AG10803 (cell line): ENCODE measurements around the gene TUBA1B.

Source experiments
- DNase-seq: peaks from one replicate; pipeline ENCODE4 v3.0.0; 2010; ENCODE audit warnings: low read depth
- H3K4me3 ChIP-seq: 2 replicates; pipeline ENCODE4 v1.5.1; 2011; ENCODE audit warnings: mild to moderate bottlenecking, low read length, control low read depth
- TF ChIP-seq, protein P1 (sequence below): conservative IDR thresholded peaks from 2 replicates; pipeline ENCODE4 v1.5.1; 2011; ENCODE audit warnings: mild to moderate bottlenecking, low read length, control low read depth, inconsistent platforms

TUBA1B gene

DNA sequence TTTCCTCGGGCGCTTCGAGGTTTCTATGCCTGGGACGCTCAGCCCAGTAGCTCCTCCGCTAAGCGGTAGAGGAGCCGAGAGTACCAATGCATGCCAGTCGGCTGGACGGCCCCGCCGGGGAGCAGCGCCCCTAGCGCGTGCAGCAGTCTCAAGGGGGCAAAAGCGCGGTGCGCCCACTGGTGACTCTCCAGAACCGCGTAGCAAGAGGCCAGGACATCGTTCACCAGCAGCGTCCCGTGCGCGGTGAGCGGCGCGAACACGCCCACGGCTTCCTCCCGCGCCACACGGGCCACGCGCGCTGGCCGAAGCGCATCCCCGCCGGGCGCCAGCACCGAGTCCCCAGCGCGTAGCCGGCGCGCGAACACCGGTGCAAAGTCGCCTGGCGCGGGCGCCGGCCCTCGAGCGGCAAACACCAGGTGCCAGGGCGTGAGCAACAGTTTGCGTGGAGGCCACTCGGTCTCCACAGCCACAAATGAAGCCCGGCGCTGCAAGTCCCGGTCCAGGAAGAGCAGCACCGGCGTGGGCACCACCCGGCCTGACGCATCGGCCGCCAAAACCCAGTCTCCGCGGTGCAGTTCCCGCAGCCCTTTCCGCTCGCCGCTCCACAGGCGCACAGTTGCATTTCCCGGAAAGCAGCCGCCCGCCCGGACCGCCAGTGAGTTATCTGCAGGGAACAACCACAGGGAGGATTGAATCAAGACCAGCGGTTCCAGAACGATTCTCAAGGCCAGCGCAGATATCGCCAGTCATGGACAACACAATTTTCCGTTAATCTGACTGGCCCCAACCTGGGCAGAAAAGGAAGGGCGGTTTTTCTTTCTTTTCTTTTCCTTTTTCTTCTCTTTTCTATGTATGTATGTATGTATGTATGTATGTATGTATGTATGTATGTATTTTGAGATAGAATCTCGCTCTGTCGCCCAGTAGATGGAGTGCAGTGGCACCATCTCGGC lies 41.1 kb downstream of the TUBA1B start:
- H3K4me3 ChIP-seq = peak overlapping the region; percentile 47
- peak; percentile 43 for DNase-seq
- TF ChIP-seq, protein P1, sequence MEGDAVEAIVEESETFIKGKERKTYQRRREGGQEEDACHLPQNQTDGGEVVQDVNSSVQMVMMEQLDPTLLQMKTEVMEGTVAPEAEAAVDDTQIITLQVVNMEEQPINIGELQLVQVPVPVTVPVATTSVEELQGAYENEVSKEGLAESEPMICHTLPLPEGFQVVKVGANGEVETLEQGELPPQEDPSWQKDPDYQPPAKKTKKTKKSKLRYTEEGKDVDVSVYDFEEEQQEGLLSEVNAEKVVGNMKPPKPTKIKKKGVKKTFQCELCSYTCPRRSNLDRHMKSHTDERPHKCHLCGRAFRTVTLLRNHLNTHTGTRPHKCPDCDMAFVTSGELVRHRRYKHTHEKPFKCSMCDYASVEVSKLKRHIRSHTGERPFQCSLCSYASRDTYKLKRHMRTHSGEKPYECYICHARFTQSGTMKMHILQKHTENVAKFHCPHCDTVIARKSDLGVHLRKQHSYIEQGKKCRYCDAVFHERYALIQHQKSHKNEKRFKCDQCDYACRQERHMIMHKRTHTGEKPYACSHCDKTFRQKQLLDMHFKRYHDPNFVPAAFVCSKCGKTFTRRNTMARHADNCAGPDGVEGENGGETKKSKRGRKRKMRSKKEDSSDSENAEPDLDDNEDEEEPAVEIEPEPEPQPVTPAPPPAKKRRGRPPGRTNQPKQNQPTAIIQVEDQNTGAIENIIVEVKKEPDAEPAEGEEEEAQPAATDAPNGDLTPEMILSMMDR = peak; percentile 22; the same call in 1 of the 2 replicates

DNA sequence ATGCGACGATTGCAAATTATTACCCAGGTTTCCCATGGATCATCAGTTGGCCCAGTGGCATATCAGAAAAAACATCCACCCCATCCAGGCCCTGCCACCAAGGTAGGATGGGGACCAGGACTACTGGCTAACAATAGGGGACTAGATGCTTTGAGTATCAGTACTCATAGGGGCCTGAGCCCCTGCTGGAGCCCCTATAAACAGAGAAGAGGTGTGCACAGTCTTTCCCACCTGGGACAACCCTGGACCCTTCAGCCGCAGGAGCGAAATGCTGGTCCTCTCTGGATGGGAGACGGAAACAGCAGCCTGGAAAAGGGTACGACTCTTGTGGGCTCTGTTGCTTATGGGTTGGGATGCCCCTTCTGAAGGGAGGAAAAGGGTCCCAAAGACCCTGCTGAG lies 42.3 kb downstream of the TUBA1B start:
- no peak overlapping the region for H3K4me3 ChIP-seq
- TF ChIP-seq, protein P1 = no peak
- no peak for DNase-seq

DNA sequence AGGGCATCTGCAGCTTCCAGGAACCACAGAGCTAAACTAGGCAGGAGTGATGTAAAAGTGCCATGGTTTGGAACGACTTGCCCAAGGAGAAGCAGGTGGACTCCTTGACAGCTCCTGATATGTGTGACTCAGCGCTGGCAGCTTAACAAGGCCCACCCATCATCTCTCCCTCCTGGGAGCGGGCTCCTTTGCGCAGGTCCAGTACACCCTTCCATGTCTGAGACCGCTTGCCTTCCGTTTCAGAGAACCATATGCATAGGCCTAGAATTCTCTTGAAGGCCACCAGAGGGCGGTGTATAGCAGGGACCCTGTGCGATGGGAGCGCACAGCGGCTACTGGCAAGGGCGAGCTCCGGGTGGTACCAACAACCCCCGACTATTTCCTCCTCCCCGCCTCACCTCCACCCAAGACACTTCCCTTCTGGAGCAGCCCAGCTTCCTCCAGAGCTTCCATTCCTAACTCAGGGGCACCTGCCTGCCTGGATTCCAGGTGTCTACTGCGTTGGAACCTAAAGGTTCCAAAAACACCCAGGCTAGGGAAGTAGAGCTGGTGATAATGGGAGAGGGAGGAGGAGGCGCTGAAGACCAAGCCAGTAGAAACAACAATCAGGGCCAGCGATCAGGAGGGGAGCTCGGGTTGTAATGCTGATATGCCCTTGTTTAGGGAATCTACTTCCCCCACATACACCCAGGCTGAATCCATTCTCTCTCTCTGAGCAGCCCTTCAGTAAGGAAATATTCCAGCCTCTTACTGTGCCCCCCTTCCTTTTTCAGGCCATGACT lies 42.9 kb downstream of the TUBA1B start:
- no peak overlapping the region for H3K4me3 ChIP-seq
- TF ChIP-seq, protein P1 = peak; percentile 86
- peak; percentile 81 for DNase-seq

DNA sequence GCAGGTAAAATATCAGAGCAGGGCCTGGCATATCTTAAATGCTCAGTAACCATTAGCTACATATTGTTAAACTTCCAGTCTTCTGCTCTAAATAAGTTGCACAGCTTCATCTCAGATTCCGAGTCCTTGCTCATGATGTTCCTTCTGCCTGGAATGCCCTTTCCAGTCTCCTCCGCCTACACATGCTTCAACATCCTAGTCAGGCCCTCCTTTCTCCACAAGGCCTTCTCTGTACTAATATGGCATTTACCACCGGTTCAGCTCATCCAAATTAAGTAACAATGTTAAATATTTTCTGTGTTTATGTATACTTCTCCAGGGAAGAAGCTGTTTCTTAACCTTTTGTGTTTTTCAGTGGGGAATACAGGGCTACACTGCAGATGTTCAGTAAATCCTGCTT lies 45.1 kb downstream of the TUBA1B start:
- H3K4me3 ChIP-seq = no peak overlapping the region
- TF ChIP-seq, protein P1 = no peak
- peak; percentile 50 for DNase-seq

DNA sequence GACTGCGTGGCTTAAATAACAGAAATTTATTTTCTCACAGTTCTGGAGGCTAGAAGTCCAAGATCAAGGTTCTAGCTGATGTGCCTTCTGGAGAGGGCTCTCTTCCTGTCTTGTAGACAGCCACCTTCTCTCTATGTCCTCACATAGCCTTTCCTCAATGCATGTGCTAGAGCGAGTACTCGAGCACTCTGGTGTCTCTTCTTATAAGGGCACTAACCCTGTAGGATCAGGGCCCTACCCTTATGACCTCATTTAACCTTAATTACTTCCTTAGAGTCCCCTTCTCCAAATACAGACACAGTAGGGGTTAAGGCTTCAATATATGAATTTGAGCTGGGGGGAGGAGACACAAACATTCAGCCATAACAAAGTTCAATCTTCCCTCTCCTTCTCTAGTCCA lies 46.8 kb downstream of the TUBA1B start:
- DNase-seq = no peak
- TF ChIP-seq, protein P1 = no peak
- H3K4me3 ChIP-seq = no peak overlapping the region

DNA sequence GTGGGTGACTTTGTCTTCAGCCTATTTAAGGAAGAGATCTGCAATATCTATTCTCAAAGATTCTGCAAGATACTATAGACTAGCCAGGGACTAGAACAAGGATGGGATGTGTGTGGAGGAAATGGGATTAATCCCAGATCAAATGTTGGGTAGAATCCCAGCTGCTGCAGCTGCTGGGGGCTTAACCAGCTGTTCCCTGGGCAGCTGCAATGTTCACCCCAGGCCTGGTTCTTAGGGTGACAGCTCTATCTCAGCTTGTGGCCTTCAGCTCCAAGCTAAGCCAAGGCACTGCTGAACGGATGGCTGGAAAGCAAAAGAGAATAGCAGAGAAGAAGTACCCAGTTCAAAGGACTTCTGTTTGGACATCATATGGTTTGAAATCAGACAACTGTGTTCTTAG lies 51.4 kb downstream of the TUBA1B start:
- no peak for DNase-seq
- H3K4me3 ChIP-seq = no peak overlapping the region
- TF ChIP-seq, protein P1 = no peak
